ENCODE measurements around the gene ZC3H7A.
A peak's percentile ranks its signal among the peaks of the same experiment; 100 is the strongest.

ZC3H7A gene

GRCh38 chr16:11743308-11744074, 53.6 kb downstream of the ZC3H7A start:
- no peaks in the 10 kb centered on the region for H3K27me3 Mint-ChIP-seq (ENCODE audit: low read depth)
- H3K27ac Mint-ChIP-seq, result peak overlapping the region; percentile 94
- H3K36me3 Mint-ChIP-seq (ENCODE audit: low read depth), result peaks cover 25% of the 10 kb centered on the region
- no peaks in the 10 kb centered on the region for H3K9me3 Mint-ChIP-seq
- peaks cover 41% of the 10 kb centered on the region for H3K4me1 Mint-ChIP-seq (ENCODE audit: low read depth)
- peak overlapping the region; percentile 86 for H3K4me3 Mint-ChIP-seq

- peaks cover 46% of the 10 kb centered on the region for H3K4me1 Mint-ChIP-seq (ENCODE audit: low read depth)
- no peaks in the 10 kb centered on the region for H3K9me3 Mint-ChIP-seq
- peaks cover 28% of the 10 kb centered on the region for H3K36me3 Mint-ChIP-seq (ENCODE audit: low read depth)
- no peaks in the 10 kb centered on the region for H3K27me3 Mint-ChIP-seq (ENCODE audit: low read depth)
- peak within 1 kb of the TSS; percentile 95 for H3K4me3 Mint-ChIP-seq
- H3K27ac Mint-ChIP-seq, result peak within 1 kb of the TSS; percentile 94
Observed at GRCh38 chr16:11742536-11743307, 54.3 kb downstream of the ZC3H7A start, which contains the start of gene TXNDC11. Gene TXNDC11 (minus strand): TSS chr16:11742857. CDS start chr16:11742730, 127 bp downstream.

GRCh38 chr16:11742093-11742535, 54.9 kb downstream of the ZC3H7A start:
- H3K27me3 Mint-ChIP-seq (ENCODE audit: low read depth), result no peaks in the 10 kb centered on the region
- H3K4me3 Mint-ChIP-seq, result peak overlapping the region; percentile 95
- no peaks in the 10 kb centered on the region for H3K9me3 Mint-ChIP-seq
- H3K4me1 Mint-ChIP-seq (ENCODE audit: low read depth), result peaks cover 46% of the 10 kb centered on the region
- peak overlapping the region; percentile 93 for H3K27ac Mint-ChIP-seq
- peaks cover 30% of the 10 kb centered on the region for H3K36me3 Mint-ChIP-seq (ENCODE audit: low read depth)

- Mint-ChIP-seq H3K9me3 (no peaks in the 10 kb centered on the region), H3K36me3 (ENCODE audit: low read depth) (peaks cover 41% of the 10 kb centered on the region), H3K27ac (peak overlapping the region; percentile 93), H3K27me3 (ENCODE audit: low read depth) (no peaks in the 10 kb centered on the region), H3K4me3 (peak overlapping the region; percentile 95), H3K4me1 (ENCODE audit: low read depth) (peaks cover 60% of the 10 kb centered on the region)
Observed at GRCh38 chr16:11740567-11740966, 56.5 kb downstream of the ZC3H7A start.

GRCh38 chr16:11738742-11739544, 58.1 kb downstream of the ZC3H7A start:
- Mint-ChIP-seq H3K9me3 (no peaks in the 10 kb centered on the region), H3K27ac (peak overlapping the region; percentile 49), H3K36me3 (ENCODE audit: low read depth) (peaks cover 51% of the 10 kb centered on the region), H3K27me3 (ENCODE audit: low read depth) (no peaks in the 10 kb centered on the region), H3K4me3 (peak overlapping the region; percentile 55), H3K4me1 (ENCODE audit: low read depth) (peaks cover 66% of the 10 kb centered on the region)

GRCh38 chr16:11737713-11738112, 59.3 kb downstream of the ZC3H7A start:
- Mint-ChIP-seq H3K4me1 (ENCODE audit: low read depth) (peaks cover 64% of the 10 kb centered on the region), H3K4me3 (peak overlapping the region; percentile 50), H3K27ac (peak overlapping the region; percentile 44), H3K9me3 (no peaks in the 10 kb centered on the region), H3K27me3 (ENCODE audit: low read depth) (no peaks in the 10 kb centered on the region), H3K36me3 (ENCODE audit: low read depth) (peaks cover 59% of the 10 kb centered on the region)

- H3K27me3 Mint-ChIP-seq (ENCODE audit: low read depth), result no peaks in the 10 kb centered on the region
- H3K4me3 Mint-ChIP-seq, result no peak overlapping the region
- H3K36me3 Mint-ChIP-seq (ENCODE audit: low read depth), result peaks cover 61% of the 10 kb centered on the region
- H3K27ac Mint-ChIP-seq, result no peak overlapping the region
- H3K9me3 Mint-ChIP-seq, result no peaks in the 10 kb centered on the region
- H3K4me1 Mint-ChIP-seq (ENCODE audit: low read depth), result peaks cover 68% of the 10 kb centered on the region
Observed at GRCh38 chr16:11736903-11737302, 60.2 kb downstream of the ZC3H7A start.

- peaks cover 65% of the 10 kb centered on the region for H3K4me1 Mint-ChIP-seq (ENCODE audit: low read depth)
- H3K4me3 Mint-ChIP-seq, result no peak overlapping the region
- no peaks in the 10 kb centered on the region for H3K27me3 Mint-ChIP-seq (ENCODE audit: low read depth)
- peak overlapping the region; percentile 17 for H3K27ac Mint-ChIP-seq
- H3K9me3 Mint-ChIP-seq, result no peaks in the 10 kb centered on the region
- H3K36me3 Mint-ChIP-seq (ENCODE audit: low read depth), result peaks cover 59% of the 10 kb centered on the region
Observed at GRCh38 chr16:11735787-11736186, 61.3 kb downstream of the ZC3H7A start.

GRCh38 chr16:11734653-11735043, 62.4 kb downstream of the ZC3H7A start:
- Mint-ChIP-seq H3K4me1 (ENCODE audit: low read depth) (peaks cover 64% of the 10 kb centered on the region), H3K4me3 (peak overlapping the region; percentile 15), H3K27me3 (ENCODE audit: low read depth) (no peaks in the 10 kb centered on the region), H3K9me3 (no peaks in the 10 kb centered on the region), H3K36me3 (ENCODE audit: low read depth) (peaks cover 66% of the 10 kb centered on the region), H3K27ac (peak overlapping the region; percentile 59)

GRCh38 chr16:11734025-11734652, 62.9 kb downstream of the ZC3H7A start:
- peak overlapping the region; percentile 11 for H3K4me3 Mint-ChIP-seq
- H3K4me1 Mint-ChIP-seq (ENCODE audit: low read depth), result peaks cover 64% of the 10 kb centered on the region
- H3K36me3 Mint-ChIP-seq (ENCODE audit: low read depth), result peaks cover 67% of the 10 kb centered on the region
- no peaks in the 10 kb centered on the region for H3K9me3 Mint-ChIP-seq
- peak overlapping the region; percentile 61 for H3K27ac Mint-ChIP-seq
- H3K27me3 Mint-ChIP-seq (ENCODE audit: low read depth), result no peaks in the 10 kb centered on the region

- peaks cover 61% of the 10 kb centered on the region for H3K36me3 Mint-ChIP-seq (ENCODE audit: low read depth)
- H3K9me3 Mint-ChIP-seq, result no peaks in the 10 kb centered on the region
- H3K27ac Mint-ChIP-seq, result peak overlapping the region; percentile 53
- H3K4me3 Mint-ChIP-seq, result no peak overlapping the region
- H3K27me3 Mint-ChIP-seq (ENCODE audit: low read depth), result no peaks in the 10 kb centered on the region
- H3K4me1 Mint-ChIP-seq (ENCODE audit: low read depth), result peaks cover 55% of the 10 kb centered on the region
Observed at GRCh38 chr16:11731222-11731621, 65.8 kb downstream of the ZC3H7A start.

- H3K4me3 Mint-ChIP-seq, result no peak overlapping the region
- no peaks in the 10 kb centered on the region for H3K9me3 Mint-ChIP-seq
- peaks cover 56% of the 10 kb centered on the region for H3K36me3 Mint-ChIP-seq (ENCODE audit: low read depth)
- peaks cover 50% of the 10 kb centered on the region for H3K4me1 Mint-ChIP-seq (ENCODE audit: low read depth)
- no peaks in the 10 kb centered on the region for H3K27me3 Mint-ChIP-seq (ENCODE audit: low read depth)
- H3K27ac Mint-ChIP-seq, result peak overlapping the region; percentile 45
Observed at GRCh38 chr16:11729787-11730186, 67.3 kb downstream of the ZC3H7A start.

- Mint-ChIP-seq H3K9me3 (no peaks in the 10 kb centered on the region), H3K36me3 (ENCODE audit: low read depth) (peaks cover 55% of the 10 kb centered on the region), H3K27ac (peak overlapping the region; percentile 49)
Observed at GRCh38 chr16:11727796-11728543, 69.1 kb downstream of the ZC3H7A start.

More at GRCh38 chr16:11727796-11728543, 69.1 kb downstream of the ZC3H7A start:
- peaks cover 44% of the 10 kb centered on the region for H3K4me1 Mint-ChIP-seq (ENCODE audit: low read depth)
- no peak overlapping the region for H3K4me3 Mint-ChIP-seq
- H3K27me3 Mint-ChIP-seq (ENCODE audit: low read depth), result no peaks in the 10 kb centered on the region
